Measurements from ENCODE around the gene FAAH. TPM values are rescaled to one million over a fixed set of nuclear protein-coding genes. Genes with fewer than 3 reads are reported as not detected.

Gene FAAH
- total and polyA plus RNA-seq, 2 of the 13 experiments (the other 11 are each of a cell fraction or from before 2014, with no cell fraction given): 5.4 to 11.0 TPM

DNA sequence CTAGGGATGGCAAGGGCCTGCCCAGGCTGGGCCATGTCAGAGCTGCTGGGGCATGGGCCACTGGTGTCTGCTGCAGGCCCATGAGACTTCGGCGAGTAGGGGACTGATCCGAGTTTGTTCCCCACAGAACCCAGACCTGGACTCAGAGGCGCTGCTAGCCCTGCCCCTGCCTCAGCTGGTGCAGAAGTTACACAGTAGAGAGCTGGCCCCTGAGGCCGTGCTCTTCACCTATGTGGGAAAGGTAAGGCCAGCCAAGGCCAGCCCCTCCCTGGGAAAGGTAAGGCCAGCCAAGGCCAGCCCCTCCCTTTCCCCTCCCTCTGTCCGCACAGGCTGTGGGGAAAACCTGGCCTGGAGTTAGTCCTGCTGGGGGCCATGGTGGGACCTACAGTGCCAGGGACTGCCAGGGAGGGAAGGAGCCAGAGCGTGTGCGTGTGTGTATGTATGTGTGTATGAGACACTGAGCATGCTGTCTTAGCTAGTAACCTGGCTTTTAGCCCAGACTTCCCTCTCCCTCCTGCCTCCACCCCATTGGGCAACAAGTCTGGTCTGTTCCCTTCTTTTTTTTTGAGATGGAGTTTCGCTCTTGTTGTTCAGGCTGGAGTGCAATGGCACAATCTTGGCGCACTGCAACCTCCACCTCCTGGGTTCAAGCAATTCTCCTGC, 8.0 kb downstream of the FAAH start (continued):
- TF ChIP-seq ZBTB38 (CRISPR knock-in tag; IDR thresholded peaks at IDR 0.05) (0 out of 2 replicates have a peak, but pooled peaks have one; percentile 33), TEAD3 (CRISPR knock-in tag; optimal IDR thresholded peaks at IDR 0.05; ENCODE audit: borderline replicate concordance) (peak; percentile 57), ZNF549 (CRISPR knock-in tag; IDR thresholded peaks at IDR 0.05) (no peak), MIER3 (CRISPR knock-in tag; IDR thresholded peaks at IDR 0.05; ENCODE audit: borderline replicate concordance) (no peak), POLR2AphosphoS2 (IDR thresholded peaks at IDR 0.05; ENCODE audit: low read depth, low read length) (no peak), SPEN (CRISPR knock-in tag; IDR thresholded peaks at IDR 0.05; ENCODE audit: low read depth) (peak; percentile 81; the same call in 1 of the 2 replicates), SP140L (CRISPR knock-in tag; IDR thresholded peaks at IDR 0.05; ENCODE audit: borderline replicate concordance) (no peak), ZNF263 (CRISPR knock-in tag; IDR thresholded peaks at IDR 0.05) (no peak), ZNF333 (CRISPR knock-in tag; IDR thresholded peaks at IDR 0.05; ENCODE audit: borderline replicate concordance) (no peak), DMAP1 (CRISPR knock-in tag; IDR thresholded peaks at IDR 0.05) (peak; percentile 53; the same call in 1 of the 2 replicates), BRCA1 (CRISPR knock-in tag; IDR thresholded peaks at IDR 0.05) (no peak), RXRA (CRISPR knock-in tag; IDR thresholded peaks at IDR 0.05) (peak; percentile 76; the same call in 1 of the 2 replicates), SP4 (CRISPR knock-in tag; IDR thresholded peaks at IDR 0.05) (peak; percentile 52; the same call in 1 of the 2 replicates), ZNF781 (CRISPR knock-in tag; IDR thresholded peaks at IDR 0.05; ENCODE audit: borderline replicate concordance, not compliant biosample characterization) (no peak), POGZ (CRISPR knock-in tag; IDR thresholded peaks at IDR 0.05) (peak; percentile 55; the same call in 1 of the 2 replicates)
- TF ChIP-seq, protein P1, sequence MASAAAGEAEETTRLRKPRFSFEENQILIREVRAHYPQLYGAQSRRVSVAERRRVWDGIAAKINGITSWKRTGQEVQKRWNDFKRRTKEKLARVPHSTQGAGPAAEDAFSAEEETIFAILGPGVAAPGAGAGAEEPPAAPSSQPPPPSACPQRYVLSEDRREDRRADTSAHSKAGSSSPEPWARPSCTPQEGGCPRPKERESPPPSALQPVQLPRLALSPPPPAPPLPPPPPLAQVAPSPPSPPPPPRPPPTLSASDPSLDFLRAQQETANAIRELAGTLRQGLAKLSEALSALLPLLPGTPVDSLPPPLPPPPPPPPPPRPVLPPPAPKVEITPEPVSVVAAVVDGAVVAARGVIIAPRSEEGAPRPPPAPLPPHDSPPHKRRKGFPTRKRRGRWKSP (CRISPR knock-in tag; IDR thresholded peaks at IDR 0.05): 0 out of 2 replicates have a peak, but pooled peaks have one; percentile 35
- TF ChIP-seq, protein P2, sequence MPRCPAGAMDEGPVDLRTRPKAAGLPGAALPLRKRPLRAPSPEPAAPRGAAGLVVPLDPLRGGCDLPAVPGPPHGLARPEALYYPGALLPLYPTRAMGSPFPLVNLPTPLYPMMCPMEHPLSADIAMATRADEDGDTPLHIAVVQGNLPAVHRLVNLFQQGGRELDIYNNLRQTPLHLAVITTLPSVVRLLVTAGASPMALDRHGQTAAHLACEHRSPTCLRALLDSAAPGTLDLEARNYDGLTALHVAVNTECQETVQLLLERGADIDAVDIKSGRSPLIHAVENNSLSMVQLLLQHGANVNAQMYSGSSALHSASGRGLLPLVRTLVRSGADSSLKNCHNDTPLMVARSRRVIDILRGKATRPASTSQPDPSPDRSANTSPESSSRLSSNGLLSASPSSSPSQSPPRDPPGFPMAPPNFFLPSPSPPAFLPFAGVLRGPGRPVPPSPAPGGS (CRISPR knock-in tag; IDR thresholded peaks at IDR 0.05): peak; percentile 28; the same call in 1 of the 2 replicates
- TF ChIP-seq, protein P3, sequence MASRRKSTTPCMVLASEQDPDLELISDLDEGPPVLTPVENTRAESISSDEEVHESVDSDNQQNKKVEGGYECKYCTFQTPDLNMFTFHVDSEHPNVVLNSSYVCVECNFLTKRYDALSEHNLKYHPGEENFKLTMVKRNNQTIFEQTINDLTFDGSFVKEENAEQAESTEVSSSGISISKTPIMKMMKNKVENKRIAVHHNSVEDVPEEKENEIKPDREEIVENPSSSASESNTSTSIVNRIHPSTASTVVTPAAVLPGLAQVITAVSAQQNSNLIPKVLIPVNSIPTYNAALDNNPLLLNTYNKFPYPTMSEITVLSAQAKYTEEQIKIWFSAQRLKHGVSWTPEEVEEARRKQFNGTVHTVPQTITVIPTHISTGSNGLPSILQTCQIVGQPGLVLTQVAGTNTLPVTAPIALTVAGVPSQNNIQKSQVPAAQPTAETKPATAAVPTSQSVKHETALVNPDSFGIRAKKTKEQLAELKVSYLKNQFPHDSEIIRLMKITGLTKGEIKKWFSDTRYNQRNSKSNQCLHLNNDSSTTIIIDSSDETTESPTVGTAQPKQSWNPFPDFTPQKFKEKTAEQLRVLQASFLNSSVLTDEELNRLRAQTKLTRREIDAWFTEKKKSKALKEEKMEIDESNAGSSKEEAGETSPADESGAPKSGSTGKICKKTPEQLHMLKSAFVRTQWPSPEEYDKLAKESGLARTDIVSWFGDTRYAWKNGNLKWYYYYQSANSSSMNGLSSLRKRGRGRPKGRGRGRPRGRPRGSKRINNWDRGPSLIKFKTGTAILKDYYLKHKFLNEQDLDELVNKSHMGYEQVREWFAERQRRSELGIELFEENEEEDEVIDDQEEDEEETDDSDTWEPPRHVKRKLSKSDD (CRISPR knock-in tag; IDR thresholded peaks at IDR 0.05; ENCODE audit: low read depth): 0 out of 2 replicates have a peak, but pooled peaks have one; percentile 35
- TF ChIP-seq, protein P4, sequence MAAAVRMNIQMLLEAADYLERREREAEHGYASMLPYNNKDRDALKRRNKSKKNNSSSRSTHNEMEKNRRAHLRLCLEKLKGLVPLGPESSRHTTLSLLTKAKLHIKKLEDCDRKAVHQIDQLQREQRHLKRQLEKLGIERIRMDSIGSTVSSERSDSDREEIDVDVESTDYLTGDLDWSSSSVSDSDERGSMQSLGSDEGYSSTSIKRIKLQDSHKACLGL (CRISPR knock-in tag; IDR thresholded peaks at IDR 0.05): no peak
- TF ChIP-seq, protein P5, sequence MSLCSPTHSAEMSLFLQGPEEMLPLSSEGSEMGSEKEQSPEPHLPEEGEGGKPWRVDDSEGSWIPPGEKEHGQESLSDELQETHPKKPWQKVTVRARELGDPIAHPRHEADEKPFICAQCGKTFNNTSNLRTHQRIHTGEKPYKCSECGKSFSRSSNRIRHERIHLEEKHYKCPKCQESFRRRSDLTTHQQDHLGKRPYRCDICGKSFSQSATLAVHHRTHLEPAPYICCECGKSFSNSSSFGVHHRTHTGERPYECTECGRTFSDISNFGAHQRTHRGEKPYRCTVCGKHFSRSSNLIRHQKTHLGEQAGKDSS (CRISPR knock-in tag; IDR thresholded peaks at IDR 0.05; ENCODE audit: borderline replicate concordance, low read depth): no peak
